ENCODE results near the gene CFDP1. TPM values are rescaled to one million over a fixed set of nuclear protein-coding genes. Genes with fewer than 3 reads are reported as not detected.

CFDP1 gene
- total RNA-seq, 1 experiment from 2014 or later = 64.1 TPM

DNA sequence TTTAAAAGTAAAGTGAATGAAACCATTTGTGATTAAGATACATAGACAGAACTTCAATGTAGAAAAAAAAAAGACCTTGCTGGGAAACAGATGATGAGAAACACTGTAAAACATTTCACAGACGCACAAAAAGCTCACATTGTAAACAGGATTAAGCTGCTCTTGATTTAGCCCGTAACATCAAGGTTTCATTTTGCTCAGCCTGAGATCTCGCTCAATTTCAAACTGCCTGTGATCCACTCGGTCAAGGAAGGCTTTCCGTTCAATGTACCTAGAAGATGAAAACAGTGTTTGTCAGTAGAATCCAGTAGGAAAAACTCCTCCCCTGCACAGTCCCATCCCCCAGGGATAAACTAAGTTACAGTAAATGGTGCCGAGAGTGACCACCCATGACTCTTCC, 139.5 kb downstream of the CFDP1 start:
- no peak for DNase-seq
- H3K27me3 Mint-ChIP-seq (ENCODE audit: unreplicated experiment) = no peaks in the 10 kb centered on the region
- peaks cover 6% of the 10 kb centered on the region for H3K36me3 Mint-ChIP-seq (ENCODE audit: insufficient read depth, unreplicated experiment)
- no peak overlapping the region for H3K27ac Mint-ChIP-seq (ENCODE audit: unreplicated experiment)
- H3K9me3 Mint-ChIP-seq (ENCODE audit: low read depth, unreplicated experiment) = no peaks in the 10 kb centered on the region
- CTCF ChIA-PET = interaction anchor here (1.0 to 1.2 kb wide), 2 partner anchors 14 to 15 kb away, joined by 3 read pairs; no protein-coding TSS in a partner anchor
- peaks cover 3% of the 10 kb centered on the region for H3K4me1 Mint-ChIP-seq (ENCODE audit: low read depth, unreplicated experiment)
- TF ChIP-seq, protein P1, sequence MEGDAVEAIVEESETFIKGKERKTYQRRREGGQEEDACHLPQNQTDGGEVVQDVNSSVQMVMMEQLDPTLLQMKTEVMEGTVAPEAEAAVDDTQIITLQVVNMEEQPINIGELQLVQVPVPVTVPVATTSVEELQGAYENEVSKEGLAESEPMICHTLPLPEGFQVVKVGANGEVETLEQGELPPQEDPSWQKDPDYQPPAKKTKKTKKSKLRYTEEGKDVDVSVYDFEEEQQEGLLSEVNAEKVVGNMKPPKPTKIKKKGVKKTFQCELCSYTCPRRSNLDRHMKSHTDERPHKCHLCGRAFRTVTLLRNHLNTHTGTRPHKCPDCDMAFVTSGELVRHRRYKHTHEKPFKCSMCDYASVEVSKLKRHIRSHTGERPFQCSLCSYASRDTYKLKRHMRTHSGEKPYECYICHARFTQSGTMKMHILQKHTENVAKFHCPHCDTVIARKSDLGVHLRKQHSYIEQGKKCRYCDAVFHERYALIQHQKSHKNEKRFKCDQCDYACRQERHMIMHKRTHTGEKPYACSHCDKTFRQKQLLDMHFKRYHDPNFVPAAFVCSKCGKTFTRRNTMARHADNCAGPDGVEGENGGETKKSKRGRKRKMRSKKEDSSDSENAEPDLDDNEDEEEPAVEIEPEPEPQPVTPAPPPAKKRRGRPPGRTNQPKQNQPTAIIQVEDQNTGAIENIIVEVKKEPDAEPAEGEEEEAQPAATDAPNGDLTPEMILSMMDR (IDR thresholded peaks at IDR 0.05; ENCODE audit: unreplicated experiment) = no peak
- no TSS peak for BruUV-seq (replicated peaks)
- intact Hi-C loops (cut with micrococcal nuclease; ENCODE audit: unreplicated experiment) = no loop called here
- H3K4me3 Mint-ChIP-seq (ENCODE audit: low read depth, unreplicated experiment) = no peak overlapping the region

DNA sequence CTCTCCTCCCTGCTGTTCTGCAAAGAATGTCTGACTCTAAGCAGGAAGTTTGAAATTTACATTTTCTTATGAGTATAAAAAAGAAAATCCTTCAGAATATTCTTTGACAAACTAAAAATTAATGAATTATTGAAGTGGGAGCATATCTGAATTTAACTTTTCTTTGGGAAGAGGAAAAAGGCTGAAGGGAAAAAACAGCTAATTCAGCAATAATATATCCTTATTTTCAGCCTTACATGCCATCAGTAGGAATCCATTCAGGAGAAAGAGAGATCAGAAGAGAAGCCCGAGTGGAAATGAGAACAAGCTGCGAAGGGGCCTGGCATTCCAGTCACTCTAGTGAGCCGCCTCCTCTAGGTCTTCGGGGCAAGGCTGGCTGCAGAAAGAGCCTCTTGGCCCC, 140.1 kb downstream of the CFDP1 start:
- Mint-ChIP-seq H3K27me3 (ENCODE audit: unreplicated experiment) (no peaks in the 10 kb centered on the region), H3K36me3 (ENCODE audit: insufficient read depth, unreplicated experiment) (peaks cover 6% of the 10 kb centered on the region), H3K4me1 (ENCODE audit: low read depth, unreplicated experiment) (peaks cover 9% of the 10 kb centered on the region), H3K4me3 (ENCODE audit: low read depth, unreplicated experiment) (no peak overlapping the region), H3K9me3 (ENCODE audit: low read depth, unreplicated experiment) (no peaks in the 10 kb centered on the region), H3K27ac (ENCODE audit: unreplicated experiment) (no peak overlapping the region)
- intact Hi-C loops (cut with micrococcal nuclease; ENCODE audit: unreplicated experiment) = no loop called here
- no peak for DNase-seq
- TF ChIP-seq, protein P1 (IDR thresholded peaks at IDR 0.05; ENCODE audit: unreplicated experiment) = no peak
- BruUV-seq (replicated peaks) = no TSS peak
- CTCF ChIA-PET = interaction anchor here (0.7 to 1.2 kb wide), 3 partner anchors 14 to 92 kb away, joined by 3 read pairs; no protein-coding TSS in a partner anchor

DNA sequence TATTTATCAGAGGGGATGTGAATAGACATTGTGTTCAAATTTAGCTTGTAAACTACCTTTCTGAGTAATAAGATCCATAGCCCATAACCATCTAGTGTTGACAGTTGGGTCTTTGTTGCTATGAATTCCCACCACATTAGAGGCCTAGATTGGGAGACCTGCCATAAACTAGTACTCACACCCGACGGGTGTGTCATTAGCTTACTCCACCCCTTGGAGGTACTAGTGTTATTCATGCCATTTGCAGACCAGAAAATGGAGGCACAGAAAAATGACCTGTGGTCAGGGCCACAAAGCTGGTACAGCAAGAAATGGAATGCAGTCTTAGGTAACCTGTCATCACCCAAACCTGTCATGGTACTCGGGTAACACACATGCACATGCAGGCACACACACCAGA, 140.6 kb downstream of the CFDP1 start:
- BruUV-seq (replicated peaks) = no TSS peak
- CTCF ChIA-PET = interaction anchor here (0.7 kb wide), 1 partner anchor 93 kb away, joined by 3 read pairs; no protein-coding TSS in a partner anchor
- DNase-seq = no peak

DNA sequence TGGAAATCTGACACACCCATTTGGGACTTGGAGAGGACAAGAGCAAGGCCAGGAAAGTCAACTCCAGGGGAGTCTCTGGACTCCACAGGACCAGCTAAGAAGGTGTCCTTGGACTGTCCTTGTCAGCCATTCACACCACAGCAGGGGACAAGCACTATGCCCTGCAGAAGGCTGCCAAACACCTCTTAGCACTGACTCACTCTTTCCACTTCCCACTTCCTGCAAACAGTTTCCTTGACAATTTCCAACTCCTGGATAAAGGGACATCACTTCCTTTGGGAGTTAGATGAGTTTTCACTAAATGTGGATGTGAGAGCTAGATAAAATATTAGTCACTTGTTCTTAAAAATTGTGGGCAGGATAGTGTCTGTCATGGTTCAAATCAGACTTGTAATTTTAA, 144.1 kb downstream of the CFDP1 start:
- CTCF ChIA-PET = interaction anchor here (0.6 kb wide), 1 partner anchor 415 kb away, joined by 3 read pairs; no protein-coding TSS in a partner anchor
- no peak for DNase-seq
- TF ChIP-seq, protein P1 (IDR thresholded peaks at IDR 0.05; ENCODE audit: unreplicated experiment) = no peak
- intact Hi-C loops (cut with micrococcal nuclease; ENCODE audit: unreplicated experiment) = no loop called here
- Mint-ChIP-seq H3K4me3 (ENCODE audit: low read depth, unreplicated experiment) (no peak overlapping the region), H3K27me3 (ENCODE audit: unreplicated experiment) (no peaks in the 10 kb centered on the region), H3K9me3 (ENCODE audit: low read depth, unreplicated experiment) (no peaks in the 10 kb centered on the region), H3K4me1 (ENCODE audit: low read depth, unreplicated experiment) (peaks cover 9% of the 10 kb centered on the region), H3K36me3 (ENCODE audit: insufficient read depth, unreplicated experiment) (peaks cover 6% of the 10 kb centered on the region), H3K27ac (ENCODE audit: unreplicated experiment) (no peak overlapping the region)
- no TSS peak for BruUV-seq (replicated peaks)

More for the DNA sequence above, 140.6 kb downstream of the CFDP1 start:
- TF ChIP-seq, protein P1 (IDR thresholded peaks at IDR 0.05; ENCODE audit: unreplicated experiment) = no peak
- Mint-ChIP-seq H3K4me3 (ENCODE audit: low read depth, unreplicated experiment) (no peak overlapping the region), H3K9me3 (ENCODE audit: low read depth, unreplicated experiment) (no peaks in the 10 kb centered on the region), H3K27me3 (ENCODE audit: unreplicated experiment) (no peaks in the 10 kb centered on the region), H3K4me1 (ENCODE audit: low read depth, unreplicated experiment) (peaks cover 9% of the 10 kb centered on the region), H3K36me3 (ENCODE audit: insufficient read depth, unreplicated experiment) (peaks cover 6% of the 10 kb centered on the region), H3K27ac (ENCODE audit: unreplicated experiment) (no peak overlapping the region)
- intact Hi-C loops (cut with micrococcal nuclease; ENCODE audit: unreplicated experiment) = no loop called here

Data from Calu3 (cell line).